Activated CD4-positive, alpha-beta T cell treated with anti-CD3 and anti-CD28 coated beads for 1 hour (primary cell): ENCODE measurements around the gene WASL.

Source experiments
- DNase-seq: peaks from one replicate; pipeline ENCODE4 v3.0.0-alpha.2; 2020

Gene WASL

DNA sequence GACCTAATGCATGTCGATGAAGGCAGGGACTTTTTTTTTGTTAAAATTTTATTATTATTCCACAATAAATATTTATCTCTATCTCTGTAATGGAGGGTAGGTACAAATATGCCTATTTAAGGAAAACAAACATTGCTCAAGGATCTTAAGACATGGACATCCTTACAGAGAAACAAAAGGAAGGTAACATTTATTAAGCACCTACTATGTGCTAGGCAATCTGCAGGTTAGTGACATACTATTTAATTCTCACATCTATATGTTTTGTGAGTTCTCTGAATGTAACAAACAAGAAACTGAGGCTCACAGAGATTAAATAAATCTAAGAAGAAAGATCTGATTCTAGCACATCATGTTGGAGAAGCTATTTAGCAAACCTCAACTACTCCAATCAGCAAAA is 61.1 kb downstream of the WASL start:
- no peak for DNase-seq

DNA sequence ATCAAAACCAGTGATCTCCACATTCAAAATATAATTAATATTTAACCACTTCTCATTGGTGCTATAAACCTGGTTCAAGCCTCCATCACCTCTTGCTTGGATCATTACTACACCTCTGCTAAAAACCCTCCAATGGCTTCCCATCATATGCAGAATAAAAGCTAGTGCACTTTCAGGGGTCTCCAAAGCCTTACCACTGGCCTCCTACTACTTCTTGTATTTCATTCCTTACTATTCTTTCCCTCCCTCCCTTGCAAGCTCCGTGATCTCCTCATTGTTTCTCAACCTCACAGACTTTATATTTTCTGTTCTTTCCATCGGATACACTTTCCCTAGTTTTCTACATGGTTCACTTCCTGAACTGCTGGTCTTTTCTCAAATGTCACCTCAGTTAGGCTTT is 61.6 kb downstream of the WASL start:
- DNase-seq, result no peak

- no peak for DNase-seq
Measured at GRCh38 chr7:123682690-123683089, 66.1 kb downstream of the WASL start.

- no peak for DNase-seq
Measured at GRCh38 chr7:123681561-123681960, 67.2 kb downstream of the WASL start.

DNA sequence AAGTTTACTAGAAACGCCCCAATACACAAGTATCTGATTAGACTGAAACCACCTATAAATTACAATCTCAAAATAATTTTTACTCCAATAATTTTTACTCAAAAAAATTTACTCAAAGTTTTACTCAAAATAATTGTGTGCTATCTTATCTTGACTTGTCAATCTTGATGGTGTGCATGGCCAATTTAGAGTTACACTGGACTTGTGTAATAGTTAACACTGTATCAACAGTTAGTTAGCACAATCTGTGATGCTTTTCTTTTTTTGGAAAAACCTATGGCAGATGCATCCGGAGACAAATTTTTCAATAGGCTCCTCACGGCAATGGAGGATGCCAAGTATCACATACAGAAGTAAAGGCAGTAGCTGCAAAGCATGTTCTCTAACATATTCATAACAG is 68.2 kb downstream of the WASL start:
- no peak for DNase-seq

DNA sequence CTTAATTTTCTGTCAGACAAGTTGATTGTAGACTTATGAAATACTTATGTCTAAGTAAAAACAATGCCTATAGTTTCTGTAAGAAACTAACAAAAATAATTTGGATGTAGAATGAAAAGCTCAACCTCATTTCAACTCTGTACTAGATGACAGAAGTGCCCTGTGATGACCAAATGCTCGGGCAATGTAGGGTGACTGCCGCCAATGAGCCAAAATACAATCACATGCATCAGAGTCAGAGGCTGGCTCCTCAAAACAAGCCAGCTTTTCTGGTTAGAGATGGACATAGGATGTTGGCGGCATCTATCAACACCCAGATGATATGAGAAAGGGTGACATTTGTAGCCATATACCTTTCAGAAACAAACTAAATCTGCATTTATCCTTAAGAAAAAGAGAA is 69.2 kb downstream of the WASL start:
- DNase-seq, result no peak

DNA sequence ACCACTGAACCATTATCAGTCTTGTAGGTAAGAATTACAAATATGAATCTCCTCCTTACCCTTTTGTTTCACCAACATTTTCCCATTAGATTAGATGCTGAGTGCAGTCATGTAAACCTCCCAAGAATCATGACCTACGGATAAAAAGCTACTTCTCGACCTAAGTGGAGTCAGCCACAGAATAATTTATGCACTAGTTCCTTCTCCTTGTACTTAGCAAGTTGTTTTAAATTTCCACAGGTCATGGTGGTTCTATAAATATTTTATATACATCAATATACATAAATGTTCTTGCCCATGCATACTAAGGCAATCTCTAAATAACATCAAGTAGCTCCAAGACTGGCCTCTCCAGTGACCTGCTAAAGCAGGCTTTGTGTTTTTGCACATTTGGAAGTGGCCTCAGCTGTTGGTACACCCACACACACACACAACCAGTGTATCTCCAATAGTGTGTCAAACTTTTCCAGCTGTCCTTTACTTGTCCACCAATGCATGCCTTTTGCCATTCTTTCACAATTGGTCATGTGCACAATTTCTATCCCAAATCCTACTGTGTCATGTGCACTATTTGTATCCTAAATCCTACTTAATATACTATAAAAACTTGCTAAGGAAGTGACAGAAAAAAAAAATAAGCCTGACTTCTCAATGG is 71.6 kb downstream of the WASL start:
- DNase-seq, result no peak

GRCh38 chr7:123675181-123675473 is 73.7 kb downstream of the WASL start:
- DNase-seq, result no peak

DNA sequence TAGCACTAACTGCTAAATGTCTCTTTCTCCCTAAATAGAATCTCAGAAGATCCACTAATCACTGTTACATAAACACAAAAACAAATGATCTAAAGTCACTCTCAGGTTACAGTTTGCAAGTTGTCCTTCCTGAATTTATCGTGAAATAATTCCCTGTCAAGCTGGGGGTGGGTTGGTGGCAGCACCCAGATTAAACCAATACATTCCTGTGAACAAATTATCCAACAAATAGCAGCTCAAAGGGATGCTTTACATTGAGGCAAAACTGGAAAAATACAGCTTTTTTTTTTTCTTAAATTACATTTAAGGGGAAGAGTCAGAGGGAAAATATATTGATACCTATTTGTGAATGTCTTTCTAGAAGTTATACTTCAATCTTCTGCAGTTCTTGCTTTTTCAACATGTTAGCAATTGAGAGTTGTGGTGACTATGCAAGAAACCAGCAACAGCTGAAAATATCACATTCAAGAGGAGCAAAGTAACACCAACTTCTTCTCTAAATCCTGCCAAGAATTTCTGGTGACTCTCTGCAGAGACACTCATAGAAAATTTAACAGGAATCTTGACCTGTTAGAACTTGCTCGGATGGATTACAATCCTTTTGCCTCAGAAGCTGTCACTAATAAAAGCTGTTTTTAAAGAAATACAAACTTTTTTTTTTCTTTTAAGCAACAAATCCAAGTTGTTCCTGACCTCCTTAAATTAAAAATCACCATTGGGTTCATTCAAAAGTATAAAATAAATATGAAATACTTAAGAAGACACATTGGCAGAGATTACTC is 74.2 kb downstream of the WASL start:
- no peak for DNase-seq

- no peak for DNase-seq
Measured at GRCh38 chr7:123673752-123674398, 74.9 kb downstream of the WASL start.

GRCh38 chr7:123673137-123673732 is 75.6 kb downstream of the WASL start:
- no peak for DNase-seq

DNA sequence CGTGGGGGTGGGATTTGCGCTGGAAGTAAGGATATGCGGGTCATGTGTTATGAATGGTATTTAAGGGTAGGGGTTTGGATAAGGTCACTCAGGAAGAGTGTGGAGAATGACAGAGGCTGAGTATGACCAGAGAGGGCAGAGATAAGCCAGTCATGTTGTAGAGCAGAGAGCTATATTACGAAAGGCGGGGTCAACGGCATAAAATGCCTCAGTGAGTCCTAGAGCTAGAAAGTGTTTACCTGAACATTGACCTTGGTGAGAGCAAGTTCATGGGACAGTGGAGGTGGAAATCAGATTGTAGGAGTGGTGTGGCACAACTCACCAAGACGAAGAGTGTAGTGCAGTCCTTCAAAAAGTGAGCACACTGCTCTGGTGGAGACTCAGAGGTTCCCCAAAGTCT is 79.3 kb downstream of the WASL start:
- no peak for DNase-seq

GRCh38 chr7:123666492-123666891 is 82.3 kb downstream of the WASL start:
- DNase-seq, result no peak

DNA sequence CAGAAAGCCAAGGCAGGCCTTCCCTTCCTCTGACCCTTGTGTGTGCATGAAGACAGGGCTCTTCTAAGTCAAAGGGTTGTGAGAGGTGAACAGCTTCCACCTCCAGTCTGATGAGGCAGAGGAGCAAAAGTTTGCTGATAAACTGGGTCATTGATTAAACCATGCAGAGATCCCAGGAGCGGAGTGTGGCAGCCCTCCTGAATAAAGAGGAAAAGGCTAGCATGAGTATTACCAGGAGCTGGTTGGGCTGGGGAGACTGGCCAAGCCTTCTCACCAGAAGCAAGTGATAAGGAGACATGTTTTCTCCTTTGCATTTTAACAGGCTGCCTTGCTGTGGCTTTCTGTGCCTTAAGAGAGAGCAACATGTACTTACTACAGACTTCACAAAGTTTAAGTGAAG is 82.9 kb downstream of the WASL start:
- no peak for DNase-seq

GRCh38 chr7:123665157-123665556 is 83.6 kb downstream of the WASL start:
- DNase-seq, result no peak

DNA sequence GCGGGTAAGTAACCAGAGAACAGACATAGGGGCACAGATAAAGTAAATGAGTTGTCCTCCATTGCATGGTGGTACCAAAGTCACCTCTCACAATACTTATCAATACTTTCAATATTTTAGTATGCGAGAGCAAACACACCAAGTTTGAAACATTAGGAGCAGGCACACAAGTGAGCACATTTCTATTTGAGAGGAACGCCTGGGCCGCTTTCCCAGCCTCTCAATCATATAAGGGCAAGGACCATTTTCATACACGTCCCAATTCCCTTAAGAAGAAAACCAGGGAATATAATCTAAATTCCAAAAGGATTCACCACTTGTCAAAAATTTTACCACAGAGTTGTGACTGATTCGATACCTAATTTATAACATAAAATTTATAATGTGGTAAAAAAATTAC is 85.6 kb downstream of the WASL start:
- DNase-seq, result no peak

DNA sequence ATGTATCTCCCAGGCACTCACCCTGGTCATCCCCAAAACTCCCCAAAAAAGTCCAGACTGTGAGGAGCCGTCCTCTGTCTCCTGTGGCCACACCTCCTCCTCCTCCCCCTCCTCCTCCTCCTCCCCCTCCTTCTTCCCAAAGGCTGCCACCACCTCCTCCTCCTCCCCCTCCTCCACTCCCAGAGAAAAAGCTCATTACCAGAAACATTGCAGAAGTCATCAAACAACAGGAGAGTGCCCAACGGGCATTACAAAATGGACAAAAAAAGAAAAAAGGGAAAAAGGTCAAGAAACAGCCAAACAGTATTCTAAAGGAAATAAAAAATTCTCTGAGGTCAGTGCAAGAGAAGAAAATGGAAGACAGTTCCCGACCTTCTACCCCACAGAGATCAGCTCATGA is 86.0 kb downstream of the WASL start:
- no peak for DNase-seq

GRCh38 chr7:123662293-123662692 is 86.5 kb downstream of the WASL start:
- no peak for DNase-seq

- DNase-seq, result no peak
Measured at GRCh38 chr7:123661765-123662164, 87.0 kb downstream of the WASL start.

GRCh38 chr7:123660514-123661354 is 88.1 kb downstream of the WASL start:
- DNase-seq, result no peak

DNA sequence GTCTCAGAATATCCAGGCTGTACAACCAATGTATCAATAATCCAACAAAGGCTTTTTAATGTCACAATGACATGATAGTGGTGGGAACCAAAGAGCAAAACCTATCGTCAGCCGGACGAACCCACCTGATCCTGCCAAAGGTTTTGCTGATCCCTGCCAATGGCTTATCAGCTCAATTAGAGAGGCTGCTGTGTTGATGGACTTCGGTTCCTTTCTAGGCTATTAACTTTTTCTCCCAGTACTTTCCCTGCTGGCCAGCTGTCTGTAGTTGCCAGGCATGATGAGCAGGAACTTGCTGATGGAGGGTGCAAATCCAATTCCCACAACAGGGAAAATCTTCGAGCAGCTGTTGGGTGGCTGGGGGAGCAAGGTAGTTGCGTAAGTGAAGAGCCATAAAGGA is 90.8 kb downstream of the WASL start:
- DNase-seq, result no peak

- no peak for DNase-seq
Measured at GRCh38 chr7:123657304-123657685, 91.5 kb downstream of the WASL start.
